Measurements from ENCODE around the gene PCDH7. TPM values are rescaled to one million over a fixed set of nuclear protein-coding genes. Genes with fewer than 3 reads are reported as not detected.

The PCDH7 gene
- total RNA-seq, 4 donors from 2014 or later = 12.0 to 68.9 (median 17.9) TPM

DNA sequence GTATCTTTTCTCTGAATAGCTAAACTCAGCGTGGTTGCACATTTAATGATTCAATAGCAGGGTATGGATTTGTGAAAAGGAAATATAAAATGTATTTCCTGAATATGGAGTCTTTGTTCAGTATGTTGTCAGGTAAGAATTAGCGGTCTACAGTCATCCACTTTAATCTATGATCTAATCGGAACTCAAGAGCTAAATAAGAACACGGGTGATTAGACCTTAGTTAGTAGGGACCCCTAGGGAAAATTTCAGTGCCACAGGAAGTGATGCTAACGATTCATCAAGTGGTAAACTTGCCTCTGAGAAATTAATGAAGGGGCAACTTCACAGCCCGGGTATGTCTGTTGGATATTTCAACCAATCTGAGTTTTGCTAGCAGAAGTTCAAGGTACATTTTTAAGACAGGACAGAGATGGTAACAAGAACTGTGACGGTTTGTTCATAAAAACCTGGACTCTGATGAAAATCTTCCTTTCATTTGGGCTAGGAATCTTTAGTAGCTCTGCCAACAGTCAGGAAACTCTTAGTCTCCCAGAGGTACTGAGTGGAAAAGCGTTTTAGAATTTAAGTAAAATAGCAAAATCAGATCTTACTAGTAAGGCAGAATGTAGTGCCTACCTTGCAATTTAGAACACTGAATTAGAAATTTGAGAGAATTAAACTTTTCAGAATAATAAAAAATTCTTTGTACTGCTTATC, 47.1 kb downstream of the PCDH7 start:
- WGBS, 2 donors = 65 to 68% methylated on average over 8 of the region's 8 CpGs
- TF ChIP-seq, protein P1, sequence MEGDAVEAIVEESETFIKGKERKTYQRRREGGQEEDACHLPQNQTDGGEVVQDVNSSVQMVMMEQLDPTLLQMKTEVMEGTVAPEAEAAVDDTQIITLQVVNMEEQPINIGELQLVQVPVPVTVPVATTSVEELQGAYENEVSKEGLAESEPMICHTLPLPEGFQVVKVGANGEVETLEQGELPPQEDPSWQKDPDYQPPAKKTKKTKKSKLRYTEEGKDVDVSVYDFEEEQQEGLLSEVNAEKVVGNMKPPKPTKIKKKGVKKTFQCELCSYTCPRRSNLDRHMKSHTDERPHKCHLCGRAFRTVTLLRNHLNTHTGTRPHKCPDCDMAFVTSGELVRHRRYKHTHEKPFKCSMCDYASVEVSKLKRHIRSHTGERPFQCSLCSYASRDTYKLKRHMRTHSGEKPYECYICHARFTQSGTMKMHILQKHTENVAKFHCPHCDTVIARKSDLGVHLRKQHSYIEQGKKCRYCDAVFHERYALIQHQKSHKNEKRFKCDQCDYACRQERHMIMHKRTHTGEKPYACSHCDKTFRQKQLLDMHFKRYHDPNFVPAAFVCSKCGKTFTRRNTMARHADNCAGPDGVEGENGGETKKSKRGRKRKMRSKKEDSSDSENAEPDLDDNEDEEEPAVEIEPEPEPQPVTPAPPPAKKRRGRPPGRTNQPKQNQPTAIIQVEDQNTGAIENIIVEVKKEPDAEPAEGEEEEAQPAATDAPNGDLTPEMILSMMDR (IDR thresholded peaks at IDR 0.05) = no peak
- no peak for TF ChIP-seq POLR2A (IDR thresholded peaks at IDR 0.05)

DNA sequence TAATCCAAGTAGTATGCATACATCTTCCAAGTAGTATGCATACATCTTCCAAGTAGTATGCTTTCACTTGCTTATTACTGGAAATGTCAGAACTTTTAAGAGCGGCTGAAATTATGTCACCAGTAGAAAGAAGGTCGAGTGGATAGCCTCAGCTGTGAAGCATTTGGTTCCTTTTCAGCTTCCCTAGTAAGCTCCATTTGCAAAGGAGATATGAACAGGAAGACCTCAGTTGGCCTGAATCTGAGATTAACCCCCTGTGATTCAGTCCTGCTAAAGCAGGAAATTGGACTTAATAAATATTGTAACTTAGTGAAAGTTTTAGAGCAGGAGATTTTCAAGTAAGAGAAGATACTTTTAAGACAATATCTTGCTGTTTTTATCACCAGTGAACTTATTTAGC, 48.1 kb downstream of the PCDH7 start:
- Histone ChIP-seq H3K27ac (no peak overlapping the region), H3K27me3 (no peaks in the 10 kb centered on the region), H3K4me3 (no peak overlapping the region), H3K4me1 (peaks cover 8 to 24% (median 15%) of the 10 kb centered on the region in 3 donors), H3K36me3 (no peaks in the 10 kb centered on the region), H3K9me3 (no peaks in the 10 kb centered on the region)
- DNase-seq = no peak
- intact Hi-C loops (cut with DNase I) = no loop called here
- no peak for TF ChIP-seq POLR2A (IDR thresholded peaks at IDR 0.05)
- TF ChIP-seq, protein P1 (IDR thresholded peaks at IDR 0.05) = no peak
- 51 to 55% methylated on average over 2 of the region's 2 CpGs for WGBS, 2 donors

More for the DNA sequence above, 47.1 kb downstream of the PCDH7 start:
- Histone ChIP-seq H3K4me3 (no peak overlapping the region), H3K36me3 (no peaks in the 10 kb centered on the region), H3K4me1 (peaks cover 8 to 24% (median 15%) of the 10 kb centered on the region in 3 donors), H3K9me3 (no peaks in the 10 kb centered on the region), H3K27me3 (no peaks in the 10 kb centered on the region), H3K27ac (no peak overlapping the region)
- intact Hi-C loops (cut with DNase I) = no loop called here
- DNase-seq = no peak

DNA sequence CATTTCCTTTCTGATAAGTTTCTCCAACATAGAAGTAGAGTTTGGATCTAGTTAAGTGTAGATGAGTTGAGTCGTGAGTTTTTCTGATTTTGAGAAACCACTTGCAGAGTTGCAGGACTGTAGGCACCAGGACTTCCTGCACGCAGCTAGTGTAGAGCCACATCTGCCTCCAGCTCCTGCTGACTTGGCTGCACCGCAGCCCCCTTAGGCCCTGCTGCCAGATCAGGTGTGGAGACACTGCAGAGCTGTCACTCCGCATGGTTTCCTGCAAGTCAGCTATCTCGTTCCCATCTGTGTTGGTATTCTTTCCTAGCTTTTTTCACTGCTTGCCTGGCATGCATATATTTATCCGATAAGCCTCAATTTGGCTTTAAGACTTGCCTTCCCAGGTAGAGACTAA, 48.9 kb downstream of the PCDH7 start:
- no peaks in the 10 kb centered on the region for H3K36me3 ChIP-seq
- 76 to 82% methylated on average over 6 of the region's 6 CpGs for WGBS, 2 donors
- no peak for TF ChIP-seq POLR2A (IDR thresholded peaks at IDR 0.05)
- TF ChIP-seq, protein P1 (IDR thresholded peaks at IDR 0.05) = no peak
- H3K9me3 ChIP-seq = no peaks in the 10 kb centered on the region
- no peak overlapping the region for H3K4me3 ChIP-seq
- H3K27me3 ChIP-seq = no peaks in the 10 kb centered on the region
- H3K27ac ChIP-seq = no peak overlapping the region
- no peak for DNase-seq
- H3K4me1 ChIP-seq = peaks cover 8 to 24% (median 15%) of the 10 kb centered on the region in 3 donors
- intact Hi-C loops (cut with DNase I) = no loop called here

DNA sequence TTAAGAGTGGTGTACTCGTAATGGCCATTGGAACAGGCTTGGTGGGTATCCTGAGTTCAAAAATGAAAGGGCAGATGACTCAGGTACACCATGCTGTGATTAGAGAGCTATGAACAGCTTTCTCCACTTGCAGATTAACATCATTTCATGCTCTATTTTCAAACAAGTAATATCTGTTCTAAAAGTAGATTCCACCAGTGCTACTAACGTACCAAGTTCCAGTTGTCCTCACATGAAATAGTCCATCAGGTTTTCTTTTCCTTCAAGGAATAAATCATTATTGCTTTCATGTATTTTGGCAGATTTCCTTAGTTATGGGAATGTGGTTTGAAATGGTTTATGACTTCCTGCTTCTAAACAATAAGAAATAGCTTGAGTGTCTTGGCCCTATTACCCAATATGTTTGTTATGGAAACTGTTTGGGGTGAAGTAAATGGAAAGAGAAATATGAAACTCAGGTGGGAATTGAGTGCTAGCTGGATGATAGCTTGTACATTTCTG, 49.9 kb downstream of the PCDH7 start:
- DNase-seq = no peak
- no peaks in the 10 kb centered on the region for H3K36me3 ChIP-seq
- H3K4me3 ChIP-seq = no peak overlapping the region
- 21 to 27% methylated on average over 2 of the region's 2 CpGs for WGBS, 2 donors
- no peak for TF ChIP-seq POLR2A (IDR thresholded peaks at IDR 0.05)
- TF ChIP-seq, protein P1 (IDR thresholded peaks at IDR 0.05) = no peak
- H3K27ac ChIP-seq = peak overlapping the region; percentile 11 to 29 (median 20)
- H3K4me1 ChIP-seq = peaks cover 8 to 24% (median 15%) of the 10 kb centered on the region in 3 donors
- no peaks in the 10 kb centered on the region for H3K9me3 ChIP-seq
- no peaks in the 10 kb centered on the region for H3K27me3 ChIP-seq
- intact Hi-C loops (cut with DNase I) = no loop called here

DNA sequence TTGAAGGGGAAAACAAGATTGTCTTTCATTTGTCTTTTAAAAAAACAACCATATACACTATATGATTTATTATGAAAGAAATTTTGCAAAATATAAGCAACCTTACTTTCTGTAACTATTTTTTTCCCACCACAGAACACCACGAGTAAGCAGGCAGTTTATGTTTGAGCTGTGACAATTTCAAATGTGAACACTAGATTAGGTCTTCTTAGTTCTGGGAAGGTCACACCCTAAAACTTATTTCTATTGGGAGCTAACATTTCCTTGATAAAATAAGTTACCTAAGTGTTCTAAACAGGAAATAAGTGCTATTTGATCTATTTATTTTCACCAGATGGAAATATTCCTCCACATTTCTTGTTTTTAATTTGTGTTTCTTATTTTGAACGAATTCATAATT, 50.6 kb downstream of the PCDH7 start:
- TF ChIP-seq, protein P1 (IDR thresholded peaks at IDR 0.05) = no peak
- TF ChIP-seq POLR2A (IDR thresholded peaks at IDR 0.05) = no peak
- Histone ChIP-seq H3K27ac (peak overlapping the region in 1 of 4 donors; percentile 29), H3K4me1 (peaks cover 8 to 24% (median 15%) of the 10 kb centered on the region in 3 donors), H3K9me3 (no peaks in the 10 kb centered on the region), H3K36me3 (no peaks in the 10 kb centered on the region), H3K4me3 (no peak overlapping the region), H3K27me3 (no peaks in the 10 kb centered on the region)
- intact Hi-C loops (cut with DNase I) = no loop called here
- WGBS, 2 donors = 44 to 60% methylated on average over 2 of the region's 2 CpGs
- no peak for DNase-seq

Data from esophagus squamous epithelium (tissue), 5 donors.